HG03354 (cell line): ENCODE results near the gene DENND5B.
"Not testable (repeated sequence)": the region's sequence is repeated elsewhere in the genome, so short reads cannot be mapped to it uniquely, and the experiment has no call there.

Experiments used
- ATAC-seq: cut with Tn5 transposase; IDR thresholded peaks from one replicate; pipeline ENCODE4 v1.9.1; 2021; ENCODE audit warnings: mild to moderate bottlenecking; ENCODE audit not compliant: unreplicated experiment, poor library complexity, severe bottlenecking

Gene DENND5B

DNA sequence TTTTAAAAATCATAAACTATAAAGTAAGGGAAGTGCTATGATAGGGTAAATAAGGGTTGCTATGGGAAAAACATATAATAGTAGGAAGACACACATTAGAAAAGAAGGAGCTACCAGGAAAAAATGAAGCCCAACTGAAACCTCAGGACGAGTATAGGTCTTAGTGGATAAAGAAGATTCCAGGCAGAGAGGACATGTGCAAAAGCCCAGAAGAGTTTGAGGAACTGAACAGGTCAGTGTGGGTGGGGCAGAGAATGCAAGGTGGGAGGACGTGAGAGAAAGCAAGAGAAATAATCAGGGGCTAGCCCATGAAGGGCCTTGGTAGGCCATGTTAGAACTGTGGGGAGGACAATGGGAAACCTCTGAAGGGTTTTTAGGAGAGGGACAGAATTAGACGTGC lies 109.5 kb downstream of the DENND5B start:
- ATAC-seq: no peak

DNA sequence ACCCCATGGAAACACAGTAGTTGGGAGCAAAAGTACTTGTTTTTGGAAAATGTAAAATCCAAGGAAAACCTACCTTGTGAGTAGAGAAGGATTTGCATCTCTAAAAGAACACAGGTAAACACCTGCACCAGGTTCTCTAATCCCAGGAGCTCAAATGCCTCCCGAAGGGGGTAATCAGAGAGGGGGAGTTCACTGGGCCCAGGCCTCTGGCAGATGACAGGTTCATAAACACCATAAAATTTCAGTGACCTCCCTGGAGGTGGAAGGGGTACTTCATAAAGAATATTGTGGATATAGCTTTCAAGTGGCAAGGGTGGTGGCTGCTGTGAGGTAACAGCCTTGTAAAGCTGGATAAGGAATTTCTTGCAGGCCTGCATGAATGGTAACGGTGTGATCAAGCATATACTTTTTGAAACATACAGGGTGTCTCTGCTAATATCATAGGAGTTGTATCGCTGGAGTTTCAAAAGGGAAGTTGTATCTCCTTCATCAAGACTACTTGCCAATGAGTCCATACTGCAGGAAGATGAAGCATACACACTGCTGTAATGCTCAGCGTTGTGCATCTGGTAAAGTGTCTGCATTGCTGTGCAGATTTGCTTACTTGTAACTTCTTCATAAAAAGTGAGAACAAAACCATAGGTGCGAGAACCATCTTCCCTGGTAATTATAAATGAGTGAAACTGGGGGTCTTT lies 111.3 kb downstream of the DENND5B start:
- no peak for ATAC-seq

DNA sequence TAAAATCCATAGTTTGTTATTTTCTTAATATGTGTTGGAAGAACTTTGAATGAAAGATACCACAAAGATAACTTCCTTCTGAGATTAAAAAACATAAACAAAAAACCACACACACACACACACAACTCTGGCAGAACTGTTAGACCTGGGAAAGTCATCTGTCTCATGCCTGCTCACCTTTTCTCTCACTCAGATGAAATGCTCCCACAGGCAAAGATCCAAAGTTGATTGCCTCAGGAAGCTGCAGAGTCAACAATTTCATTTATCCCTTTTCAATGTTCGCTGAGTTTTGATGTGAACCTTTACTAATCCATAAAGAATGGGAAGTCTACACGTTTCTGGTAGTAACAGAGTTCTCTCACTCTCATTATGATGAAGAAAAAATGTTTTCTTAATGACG lies 112.0 kb downstream of the DENND5B start:
- ATAC-seq: no peak

DNA sequence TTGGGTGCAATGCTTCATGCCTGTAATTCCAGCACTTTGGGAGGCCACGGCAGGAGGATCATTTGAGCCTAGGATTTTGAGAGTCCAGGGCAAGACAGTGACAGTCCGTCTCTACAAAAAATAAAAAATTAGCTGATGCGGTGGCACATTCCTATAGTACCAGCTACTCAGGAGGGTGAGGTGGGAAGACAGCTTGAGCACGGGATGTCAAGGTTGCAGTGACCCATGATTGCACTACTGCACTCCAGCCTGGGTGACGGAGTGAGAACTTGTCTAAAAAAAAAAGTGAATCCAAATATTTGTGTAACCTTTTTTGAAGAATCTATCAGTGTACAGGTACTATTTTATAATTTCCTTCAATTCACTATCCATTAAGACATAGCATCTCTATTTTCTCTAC lies 112.5 kb downstream of the DENND5B start:
- ATAC-seq: no peak

DNA sequence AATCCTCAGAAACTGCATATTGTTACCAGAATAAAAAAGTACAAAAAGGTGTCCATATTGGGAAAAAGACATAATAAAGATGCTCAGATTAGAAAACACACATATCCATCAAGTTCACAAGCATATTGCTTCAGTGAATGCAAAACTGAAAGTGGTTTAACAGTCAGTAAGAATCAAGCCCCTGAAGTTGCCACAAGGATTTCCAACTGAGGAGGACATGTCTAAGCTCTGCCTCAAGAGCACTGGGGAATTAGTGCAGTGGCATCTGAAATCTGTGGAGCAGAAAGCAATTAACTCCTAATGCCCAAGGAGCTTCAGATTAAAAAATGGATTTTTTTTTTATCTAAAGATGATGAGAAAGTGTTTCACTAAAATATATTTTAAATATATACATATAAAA lies 113.2 kb downstream of the DENND5B start:
- peak; percentile 53 for ATAC-seq

DNA sequence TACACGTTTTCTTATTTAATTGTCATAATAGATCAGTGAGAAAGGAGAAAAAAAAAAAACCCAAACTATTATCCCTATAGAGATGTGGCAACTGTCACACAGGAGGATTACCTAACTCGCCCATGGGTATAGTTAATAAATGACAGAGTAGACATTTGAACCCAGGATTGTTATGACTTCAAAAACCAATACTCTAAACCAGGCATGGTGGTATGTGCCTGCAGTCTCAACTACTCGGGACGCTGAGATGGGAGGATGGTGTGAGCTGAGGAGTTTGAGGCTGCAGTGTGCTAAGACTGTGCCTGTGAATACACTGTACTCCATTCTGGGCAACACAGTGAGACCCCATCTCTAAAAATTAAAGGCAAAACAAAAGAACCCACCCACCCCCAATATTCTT lies 114.5 kb downstream of the DENND5B start:
- ATAC-seq: no peak

DNA sequence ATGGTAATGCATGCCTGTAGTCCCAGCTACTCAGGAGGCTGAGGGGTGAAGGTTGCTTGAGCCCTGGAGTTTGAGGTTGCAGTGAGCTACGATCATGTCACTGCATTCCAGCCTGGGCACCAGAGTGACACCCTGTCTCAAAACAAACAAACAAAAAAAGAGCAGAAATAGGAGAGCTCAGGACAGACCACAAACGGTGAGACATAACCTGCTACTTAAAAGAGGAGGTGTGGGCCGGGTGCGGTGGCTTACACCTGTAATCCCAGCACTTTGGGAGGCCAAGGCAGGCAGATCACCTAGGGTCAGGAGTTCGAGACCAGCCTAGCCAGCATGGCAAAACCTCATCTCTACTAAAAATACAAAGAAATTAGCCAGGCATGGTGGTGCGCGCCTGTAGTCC lies 115.3 kb downstream of the DENND5B start:
- not testable (repeated sequence) for ATAC-seq

DNA sequence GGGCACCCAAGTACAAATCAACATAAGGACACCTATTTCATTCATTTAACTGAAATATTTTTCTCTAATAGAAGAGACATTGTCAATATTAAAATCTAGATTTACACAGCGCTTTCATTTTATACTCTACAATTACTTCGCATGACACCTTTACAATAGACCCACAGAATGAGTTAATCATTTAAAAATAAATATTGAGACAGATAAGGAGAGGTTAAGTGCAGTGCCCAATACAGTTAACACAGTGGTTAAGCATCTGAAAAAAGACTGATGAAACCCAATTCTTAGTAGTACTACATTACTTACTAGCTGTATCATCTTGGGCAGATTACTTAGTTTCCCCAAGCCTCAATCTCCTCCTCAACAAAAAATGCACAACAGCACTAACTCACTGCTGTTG lies 116.2 kb downstream of the DENND5B start:
- ATAC-seq: no peak

DNA sequence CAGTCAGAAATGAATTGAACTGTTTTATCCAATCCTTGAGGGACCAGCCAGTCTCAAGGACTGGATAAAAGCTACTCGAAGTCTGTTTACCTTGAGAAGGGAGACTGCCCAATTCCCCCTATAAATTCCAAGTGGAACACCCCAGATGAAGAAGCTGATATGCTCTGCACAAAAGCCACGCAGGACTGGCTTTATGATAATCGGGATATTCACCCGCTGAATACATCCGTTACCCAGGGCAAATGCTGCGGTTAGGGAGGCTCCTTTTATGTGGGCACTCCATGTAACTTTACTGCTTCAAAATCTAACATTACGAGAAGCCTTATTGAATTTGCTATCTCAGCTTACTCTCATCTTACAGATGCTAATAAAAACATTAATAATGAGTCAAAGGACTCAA lies 119.1 kb downstream of the DENND5B start:
- no peak for ATAC-seq

DNA sequence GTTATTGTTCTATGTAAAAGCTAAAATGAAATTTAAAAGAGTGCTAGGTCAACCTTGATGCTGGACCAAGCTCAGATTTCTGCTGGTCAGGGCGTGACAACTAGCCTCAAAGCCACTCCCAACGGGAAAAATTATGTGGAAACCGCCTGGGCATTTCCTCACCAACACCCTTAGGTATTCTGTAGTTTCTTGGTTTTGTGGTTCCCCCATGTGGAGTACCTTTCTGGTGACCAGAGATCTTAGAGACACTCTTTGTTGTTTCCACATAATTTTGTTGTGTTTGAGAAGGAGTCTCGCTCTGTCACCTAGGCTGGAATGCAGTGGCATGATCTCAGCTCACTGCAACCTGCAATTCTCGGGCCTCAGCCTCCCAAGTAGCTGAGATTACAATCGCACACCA lies 119.9 kb downstream of the DENND5B start:
- no peak for ATAC-seq

DNA sequence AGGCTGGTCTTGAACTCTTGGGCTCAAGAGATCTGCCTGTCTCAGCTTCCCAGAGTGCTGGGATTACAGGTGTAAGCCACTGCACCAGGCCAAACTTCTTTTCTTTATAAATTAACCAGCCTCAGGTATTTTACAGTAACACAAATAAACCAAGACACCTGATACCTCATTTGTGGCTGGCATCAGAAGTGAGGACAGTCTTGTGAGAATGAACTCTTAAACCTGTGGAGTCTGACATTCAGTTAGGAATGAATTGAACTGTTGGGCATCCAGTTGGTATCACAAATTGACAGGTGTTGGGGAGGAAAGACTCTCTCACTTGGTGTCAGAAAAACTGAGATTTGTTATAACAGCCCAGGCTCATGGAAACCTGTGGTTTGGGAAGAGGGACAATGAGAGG lies 120.5 kb downstream of the DENND5B start:
- no peak for ATAC-seq

DNA sequence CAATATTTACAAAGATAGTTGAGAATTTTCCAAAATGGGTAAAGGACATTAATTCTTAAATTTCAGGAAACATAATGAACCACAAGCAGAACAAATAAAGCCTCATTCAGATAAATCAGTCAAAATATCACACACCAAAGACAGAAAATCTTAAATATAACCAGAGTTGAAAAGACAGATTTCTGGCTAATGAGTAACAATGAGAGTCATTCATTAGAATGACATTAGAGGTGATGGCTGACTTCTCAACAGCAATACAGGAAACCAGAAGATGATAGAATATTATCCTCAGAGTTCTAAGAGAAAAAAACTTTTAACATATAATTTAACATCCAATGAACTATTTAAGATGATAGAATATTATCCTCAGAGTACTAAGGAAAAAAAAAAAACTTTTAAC lies 124.2 kb downstream of the DENND5B start:
- peak; percentile 66 for ATAC-seq

DNA sequence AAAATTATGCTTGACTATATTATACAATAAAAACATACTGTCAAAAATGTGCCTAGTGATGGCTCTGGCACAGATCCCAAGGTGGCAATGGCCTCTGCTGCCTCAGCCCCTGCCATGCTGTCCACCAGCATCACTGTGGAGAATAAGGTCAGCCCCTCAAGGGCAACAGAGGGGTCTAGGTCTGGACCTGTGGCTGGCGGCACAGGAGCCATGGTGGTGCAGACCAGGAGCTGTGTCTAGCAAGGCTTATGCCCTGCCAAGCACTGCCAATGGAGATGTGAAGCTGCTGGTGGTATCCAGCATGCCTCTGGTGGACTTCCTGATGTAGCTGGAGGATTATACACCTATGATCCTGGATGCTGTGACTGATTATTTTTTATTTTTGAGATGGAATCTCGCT lies 125.9 kb downstream of the DENND5B start:
- ATAC-seq: no peak

DNA sequence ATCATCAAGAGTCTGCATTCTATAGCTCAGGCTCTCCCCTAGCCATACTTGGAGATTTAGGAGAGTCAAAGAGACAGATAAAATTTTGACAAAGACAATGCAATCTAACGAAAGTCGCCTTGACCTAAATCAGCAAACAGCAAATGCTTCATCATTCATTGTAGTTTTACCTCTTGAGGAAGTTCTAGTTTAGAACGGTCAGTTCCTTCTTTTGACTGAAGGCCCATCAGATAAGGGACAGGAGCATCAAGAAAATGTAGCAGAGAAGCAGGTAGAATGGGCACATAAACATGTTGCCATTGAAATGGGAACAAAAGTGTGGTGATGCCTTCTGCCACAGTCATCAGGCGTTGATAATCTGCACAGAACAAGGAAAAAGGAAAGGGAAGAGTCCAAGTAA lies 130.9 kb downstream of the DENND5B start:
- no peak for ATAC-seq

DNA sequence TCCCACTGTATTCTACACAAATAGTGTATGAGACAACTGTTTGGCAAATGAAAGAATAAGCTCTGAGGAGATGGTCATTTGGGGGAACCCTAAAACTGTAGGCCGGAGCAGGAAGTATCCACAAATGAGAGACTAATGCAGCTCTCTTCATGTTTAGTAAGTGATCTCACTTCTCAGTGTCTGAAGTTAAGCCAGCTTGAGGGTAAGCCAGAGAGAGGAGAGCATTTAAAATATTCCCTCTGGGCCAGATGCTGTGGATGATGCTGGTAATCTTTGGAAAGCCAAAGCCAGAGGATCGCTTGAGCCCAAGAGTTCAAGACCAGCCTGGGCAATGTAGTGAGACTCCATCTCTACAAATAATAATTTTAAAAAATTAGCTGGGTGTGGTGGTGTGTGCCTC lies 134.4 kb downstream of the DENND5B start:
- ATAC-seq: no peak

DNA sequence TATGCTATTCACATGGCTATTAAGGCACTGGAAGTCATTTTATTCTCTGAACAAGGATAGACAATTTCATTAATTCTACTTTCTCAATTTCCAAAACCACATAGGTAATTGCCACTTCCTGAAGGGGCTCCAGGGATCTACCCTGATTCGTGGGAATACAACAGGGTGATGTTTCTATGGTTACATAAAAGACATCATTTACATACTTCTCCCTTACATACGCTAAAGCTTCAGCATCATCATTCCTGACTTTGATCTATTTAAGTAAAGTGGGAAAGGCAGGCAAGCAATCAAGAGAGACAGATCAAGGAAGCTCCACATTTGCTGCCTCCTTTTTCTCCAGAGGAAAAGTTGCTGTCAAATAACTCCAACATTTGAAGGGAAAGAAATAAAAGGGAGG lies 146.2 kb downstream of the DENND5B start:
- ATAC-seq: no peak

DNA sequence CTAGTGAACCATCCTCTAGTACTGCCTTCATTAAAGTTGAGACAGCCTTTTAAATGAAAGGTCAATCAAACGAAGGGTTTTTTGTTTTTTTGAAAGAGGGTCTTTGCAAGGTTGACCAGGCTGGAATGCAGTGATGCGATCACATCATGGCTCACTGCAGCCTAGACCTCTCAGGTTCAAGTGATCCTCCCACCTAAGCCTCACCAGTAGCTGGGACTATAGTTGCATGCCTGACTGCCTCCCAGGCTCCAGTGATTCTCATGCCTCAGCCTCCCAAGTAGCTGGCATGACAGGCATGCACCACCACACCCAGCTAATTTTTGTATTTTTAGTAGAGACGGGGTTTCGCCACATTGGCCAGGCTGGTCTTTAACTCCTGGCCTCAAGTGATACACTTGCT lies 150.3 kb downstream of the DENND5B start:
- ATAC-seq: no peak

DNA sequence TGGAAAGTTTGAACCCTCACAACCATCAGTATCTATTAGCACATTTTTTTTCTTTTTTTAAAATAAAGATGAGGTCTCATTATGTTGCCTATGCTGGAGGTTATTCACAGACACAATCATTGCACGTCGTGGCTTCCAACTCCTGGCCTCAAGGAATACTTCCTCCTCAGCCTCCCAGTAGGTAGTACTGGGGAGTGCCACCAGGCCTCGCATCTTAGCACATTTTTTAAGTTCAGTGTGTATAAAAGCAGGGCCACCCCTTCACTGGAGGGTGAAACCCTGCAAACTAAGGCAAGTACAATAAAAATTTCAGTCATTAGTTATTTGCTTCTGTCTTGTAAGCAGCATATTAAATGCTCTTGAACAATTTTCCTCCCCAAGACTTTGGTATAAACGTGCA lies 150.8 kb downstream of the DENND5B start:
- ATAC-seq: no peak

DNA sequence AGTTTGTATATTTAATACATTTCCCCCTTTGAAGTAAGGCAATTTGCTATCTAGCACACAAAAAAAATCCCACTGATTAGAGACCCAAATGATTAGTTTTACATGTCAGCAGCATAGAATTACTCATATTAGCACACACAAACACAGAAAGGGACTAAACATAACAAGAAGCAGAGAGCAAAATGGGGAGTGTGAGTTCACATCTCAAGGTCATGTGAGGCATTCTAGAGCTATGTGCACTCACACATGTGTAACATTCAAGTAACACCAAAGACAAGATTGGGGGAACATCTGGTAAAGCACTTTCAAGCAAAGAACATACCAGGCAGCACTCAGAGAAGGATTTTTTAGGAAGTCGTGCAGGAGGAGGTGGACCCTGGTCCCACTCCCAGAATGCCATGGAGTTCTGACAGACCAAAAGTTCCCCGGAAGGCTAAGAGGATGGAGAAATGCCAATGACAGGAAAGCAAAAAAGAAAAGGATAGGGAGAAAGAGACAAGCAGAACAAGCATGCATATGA lies 159.2 kb downstream of the DENND5B start:
- no peak for ATAC-seq

DNA sequence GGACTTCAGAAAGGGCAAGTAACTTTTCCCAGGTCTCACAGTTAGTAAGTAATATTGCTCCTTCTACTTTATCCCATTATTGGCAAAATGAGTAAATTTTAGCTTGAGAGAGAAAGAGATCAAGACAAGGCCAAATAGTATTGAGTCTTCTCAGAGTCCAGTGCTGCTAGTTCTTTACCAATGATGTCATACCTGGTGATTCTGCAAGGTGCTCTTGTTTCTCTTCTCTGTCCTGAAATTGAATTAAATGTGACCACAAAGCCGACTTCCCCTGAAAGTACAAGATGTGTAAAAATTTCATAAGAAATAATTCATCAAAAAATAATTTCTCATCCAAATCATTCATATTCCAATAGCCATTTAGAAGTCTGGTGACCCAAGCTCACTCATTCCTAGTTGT lies 167.5 kb downstream of the DENND5B start:
- no peak for ATAC-seq

DNA sequence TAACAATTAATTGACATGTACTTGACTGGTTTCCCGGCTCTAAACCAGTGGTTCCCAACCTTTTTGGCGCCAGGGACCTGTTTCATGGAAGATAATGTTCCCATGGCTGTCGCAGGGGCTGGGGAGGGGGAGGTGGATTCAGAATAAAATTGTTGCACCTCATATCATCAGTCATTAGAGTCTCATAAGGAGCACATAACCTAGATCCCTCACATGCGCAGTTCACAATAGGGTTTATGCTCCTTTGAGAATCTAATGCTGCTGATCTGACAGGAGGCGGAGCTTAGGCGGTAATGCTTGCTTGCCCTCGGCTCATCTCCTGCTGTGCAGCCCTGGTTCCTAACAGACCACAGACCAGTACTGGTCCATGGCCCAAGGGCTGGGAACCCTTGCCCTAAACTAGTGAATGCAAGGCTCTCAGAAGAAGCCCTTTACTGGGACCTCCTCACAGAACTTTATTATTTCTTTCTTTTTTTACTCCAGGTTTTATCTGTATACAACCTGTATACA lies 178.6 kb downstream of the DENND5B start:
- no peak for ATAC-seq

DNA sequence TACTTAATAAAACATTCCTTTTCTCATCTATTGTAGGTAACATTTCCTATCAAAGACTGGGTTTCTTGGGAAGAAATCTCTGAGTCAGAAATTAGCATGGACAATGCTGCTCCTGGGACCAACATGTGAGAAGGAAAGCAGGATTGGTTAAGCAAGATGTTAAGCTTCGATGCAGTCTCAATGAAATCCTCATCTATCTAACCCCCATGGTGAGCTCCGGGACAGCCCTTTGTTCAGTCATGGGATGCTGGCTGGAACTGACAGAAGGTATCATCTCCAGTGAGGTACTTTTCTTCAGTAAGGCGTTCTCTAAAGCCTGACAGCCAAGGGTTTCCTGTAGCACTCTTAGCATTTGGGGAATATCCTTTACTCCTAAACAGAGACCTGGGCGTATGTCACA lies 182.2 kb downstream of the DENND5B start:
- ATAC-seq: no peak
